ENCODE results near the gene PTGDS.
A peak's percentile ranks its signal among the peaks of the same experiment; 100 is the strongest.

Gene PTGDS

GRCh38 chr9:136994180-136994887 is 17.0 kb downstream of the PTGDS start:
- TF ChIP-seq, protein P1, sequence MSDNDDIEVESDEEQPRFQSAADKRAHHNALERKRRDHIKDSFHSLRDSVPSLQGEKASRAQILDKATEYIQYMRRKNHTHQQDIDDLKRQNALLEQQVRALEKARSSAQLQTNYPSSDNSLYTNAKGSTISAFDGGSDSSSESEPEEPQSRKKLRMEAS (IDR thresholded peaks at IDR 0.05) = no peak

DNA sequence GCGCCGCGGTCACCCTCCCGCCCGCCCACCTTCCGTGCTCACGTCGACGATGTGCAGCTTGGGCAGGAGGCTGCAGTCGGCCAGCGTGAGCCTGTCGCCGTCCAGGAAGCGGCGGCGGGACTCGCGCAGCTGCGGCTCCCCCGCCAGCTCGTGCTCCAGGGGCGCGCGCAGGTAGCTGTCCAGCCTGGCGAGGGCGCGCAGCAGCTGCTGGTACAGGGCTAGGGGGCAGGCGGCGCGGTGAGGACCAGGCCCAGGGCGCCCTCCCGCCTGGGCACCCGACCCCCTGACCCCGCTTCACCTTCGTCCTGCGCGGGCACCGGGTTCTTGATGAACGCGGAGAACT is 17.6 kb downstream of the PTGDS start:
- TF ChIP-seq CREB1 (IDR thresholded peaks at IDR 0.05; ENCODE audit: low read depth) = no peak
- no peak for TF ChIP-seq USF1 (IDR thresholded peaks at IDR 0.05)
- TF ChIP-seq EGR1 (IDR thresholded peaks at IDR 0.05) = no peak
- no peak for TF ChIP-seq EP300 (IDR thresholded peaks at IDR 0.05; ENCODE audit: borderline replicate concordance)
- TF ChIP-seq FOXM1 (IDR thresholded peaks at IDR 0.05; ENCODE audit: borderline replicate concordance, low read depth) = no peak
- no peak for TF ChIP-seq CEBPB (IDR thresholded peaks at IDR 0.05)
- TF ChIP-seq YY1 (IDR thresholded peaks at IDR 0.05; ENCODE audit: low read depth) = no peak
- TF ChIP-seq RAD21 (IDR thresholded peaks at IDR 0.05; ENCODE audit: low read depth) = no peak
- TF ChIP-seq TAF1 (IDR thresholded peaks at IDR 0.05; ENCODE audit: low read depth) = no peak
- TF ChIP-seq NFIC (IDR thresholded peaks at IDR 0.05) = no peak
- TF ChIP-seq TEAD4 (IDR thresholded peaks at IDR 0.05) = no peak
- no peak for TF ChIP-seq ZBTB7A (IDR thresholded peaks at IDR 0.05; ENCODE audit: low read depth)
- TF ChIP-seq, protein P1 (IDR thresholded peaks at IDR 0.05) = no peak

- no peak for TF ChIP-seq TCF12 (IDR thresholded peaks at IDR 0.05; ENCODE audit: low read depth)
- no peak for TF ChIP-seq CREB1 (IDR thresholded peaks at IDR 0.05; ENCODE audit: low read depth)
- TF ChIP-seq REST (IDR thresholded peaks at IDR 0.05; ENCODE audit: low read depth) = no peak
- TF ChIP-seq ZBTB7A (IDR thresholded peaks at IDR 0.05; ENCODE audit: low read depth) = peak; percentile 57; the same call in 1 of the 2 replicates
- TF ChIP-seq USF1 (IDR thresholded peaks at IDR 0.05) = no peak
Observed at GRCh38 chr9:136995362-136995761, 18.1 kb downstream of the PTGDS start.

DNA sequence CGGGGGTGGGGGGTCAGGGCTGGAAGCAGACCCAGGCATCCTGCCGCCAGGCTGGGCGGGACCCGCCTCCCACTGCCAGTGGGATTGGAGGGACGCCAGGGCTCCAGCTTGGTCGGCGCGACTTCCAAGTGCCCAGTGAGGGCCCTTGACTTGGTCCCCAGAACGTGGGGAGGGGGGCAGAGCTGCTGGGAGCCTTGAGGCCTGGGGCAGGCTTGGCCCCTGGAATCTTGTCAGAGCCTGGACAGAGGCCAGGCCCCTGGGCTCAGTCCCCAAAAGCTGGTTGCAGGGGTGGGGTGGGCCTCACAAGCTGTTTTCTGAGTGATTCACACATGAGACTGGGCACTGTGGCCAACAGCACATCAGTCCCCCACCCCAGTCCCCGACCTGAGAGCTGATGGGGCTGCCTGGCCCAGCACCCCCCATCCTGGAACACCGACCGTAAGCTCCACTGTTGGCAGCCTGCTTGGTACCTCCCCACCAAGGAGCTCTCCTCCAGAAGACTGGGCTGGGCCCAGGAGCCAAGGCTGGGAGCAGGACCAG is 18.5 kb downstream of the PTGDS start:
- TF ChIP-seq, protein P1 (IDR thresholded peaks at IDR 0.05) = 0 out of 2 replicates have a peak, but pooled peaks have one; percentile 21
- TF ChIP-seq ZBTB7A (IDR thresholded peaks at IDR 0.05; ENCODE audit: low read depth) (peak; percentile 63), NFIC (IDR thresholded peaks at IDR 0.05) (peak; percentile 52), TCF12 (IDR thresholded peaks at IDR 0.05; ENCODE audit: low read depth) (no peak; the same call in 1 of the 2 replicates)

DNA sequence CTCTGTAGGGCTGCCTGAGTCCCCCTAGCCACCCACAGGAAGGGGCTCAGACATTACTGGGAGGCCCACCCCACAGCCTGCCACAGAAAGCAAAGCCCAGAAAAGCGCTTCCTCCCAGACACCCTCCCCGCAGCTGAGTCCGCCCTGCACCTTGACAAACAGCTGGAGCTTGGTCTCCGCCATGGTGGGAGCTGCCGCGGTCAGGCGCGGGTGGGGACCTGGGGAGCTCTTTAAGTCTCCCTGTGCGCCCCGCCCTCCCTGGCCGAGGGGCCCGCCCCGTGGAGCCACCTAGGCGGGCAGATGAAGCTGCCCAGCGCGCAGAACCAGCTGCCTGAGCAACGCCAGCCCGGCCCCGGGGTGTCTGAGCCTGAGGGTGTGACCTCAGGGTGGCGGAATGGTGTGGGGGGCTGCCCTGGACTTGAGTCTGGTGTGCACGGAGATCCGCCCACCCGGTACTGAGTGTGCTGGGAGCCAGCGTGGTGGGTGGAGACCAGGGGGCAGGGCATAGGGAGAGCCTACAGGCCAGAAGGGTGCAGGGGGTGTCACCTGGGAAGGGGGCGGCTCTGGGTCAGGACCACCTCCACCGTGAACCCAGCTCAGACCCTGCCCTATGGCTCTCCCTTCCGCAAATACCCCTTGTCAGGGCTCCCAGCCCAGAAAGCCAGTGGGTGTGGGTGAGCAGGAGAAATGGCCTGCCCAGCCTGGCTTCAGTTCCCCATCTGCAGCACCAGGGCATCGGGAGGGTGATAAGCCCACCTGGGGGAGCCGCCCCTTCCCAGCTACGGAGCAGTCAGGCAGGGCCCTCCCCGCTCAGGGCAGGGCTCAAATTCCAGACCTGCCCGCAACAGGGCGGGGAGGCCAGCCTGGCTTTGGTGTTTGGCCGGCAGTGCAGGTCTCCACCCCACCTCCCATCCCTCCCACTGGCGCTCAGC is 19.3 kb downstream of the PTGDS start, which contains the start of gene CLIC3:
Gene CLIC3 (minus strand): TSS at position 208 of the 932 bp plus-strand sequence. CDS start 25 bp downstream, at position 183.
- TF ChIP-seq, protein P1 (IDR thresholded peaks at IDR 0.05) = no peak
- no peak for TF ChIP-seq CREB1 (IDR thresholded peaks at IDR 0.05; ENCODE audit: low read depth)
- no peak for TF ChIP-seq EP300 (IDR thresholded peaks at IDR 0.05; ENCODE audit: borderline replicate concordance)
- peak; percentile 96 for TF ChIP-seq ZBTB7A (IDR thresholded peaks at IDR 0.05; ENCODE audit: low read depth)
- no peak for TF ChIP-seq RAD21 (IDR thresholded peaks at IDR 0.05; ENCODE audit: low read depth)
- no peak for TF ChIP-seq EGR1 (IDR thresholded peaks at IDR 0.05)
- no peak for TF ChIP-seq REST (IDR thresholded peaks at IDR 0.05; ENCODE audit: low read depth)
- TF ChIP-seq USF1 (IDR thresholded peaks at IDR 0.05) = no peak
- peak; percentile 59; the same call in 1 of the 2 replicates for TF ChIP-seq TEAD4 (IDR thresholded peaks at IDR 0.05)
